ENCODE results near the gene GPHA2.

DNA sequence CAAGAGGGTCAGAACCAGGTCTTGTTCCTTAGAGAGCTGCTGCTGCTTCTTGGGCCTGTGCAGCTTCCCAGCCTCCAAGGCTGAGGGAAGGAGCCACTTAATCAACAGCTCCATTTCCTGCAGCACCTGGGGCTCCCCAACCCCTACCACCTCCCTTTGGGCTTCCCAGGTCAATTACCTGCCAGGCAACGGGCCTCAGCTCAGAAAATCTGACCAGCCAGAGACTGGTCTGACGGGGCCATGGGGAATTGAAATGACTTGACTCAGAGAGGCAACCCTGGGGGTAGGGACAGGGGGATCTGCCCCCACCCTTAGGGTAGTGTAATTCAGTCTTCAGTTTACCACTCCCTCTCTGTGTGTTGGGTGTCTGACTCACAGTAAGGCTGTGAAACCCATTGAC, 41.0 kb upstream of the GPHA2 start:
- TF ChIP-seq POLR2AphosphoS5 (IDR thresholded peaks at IDR 0.05) (no peak), POLR2A (IDR thresholded peaks at IDR 0.05) (no peak)
- TF ChIP-seq, protein P1, sequence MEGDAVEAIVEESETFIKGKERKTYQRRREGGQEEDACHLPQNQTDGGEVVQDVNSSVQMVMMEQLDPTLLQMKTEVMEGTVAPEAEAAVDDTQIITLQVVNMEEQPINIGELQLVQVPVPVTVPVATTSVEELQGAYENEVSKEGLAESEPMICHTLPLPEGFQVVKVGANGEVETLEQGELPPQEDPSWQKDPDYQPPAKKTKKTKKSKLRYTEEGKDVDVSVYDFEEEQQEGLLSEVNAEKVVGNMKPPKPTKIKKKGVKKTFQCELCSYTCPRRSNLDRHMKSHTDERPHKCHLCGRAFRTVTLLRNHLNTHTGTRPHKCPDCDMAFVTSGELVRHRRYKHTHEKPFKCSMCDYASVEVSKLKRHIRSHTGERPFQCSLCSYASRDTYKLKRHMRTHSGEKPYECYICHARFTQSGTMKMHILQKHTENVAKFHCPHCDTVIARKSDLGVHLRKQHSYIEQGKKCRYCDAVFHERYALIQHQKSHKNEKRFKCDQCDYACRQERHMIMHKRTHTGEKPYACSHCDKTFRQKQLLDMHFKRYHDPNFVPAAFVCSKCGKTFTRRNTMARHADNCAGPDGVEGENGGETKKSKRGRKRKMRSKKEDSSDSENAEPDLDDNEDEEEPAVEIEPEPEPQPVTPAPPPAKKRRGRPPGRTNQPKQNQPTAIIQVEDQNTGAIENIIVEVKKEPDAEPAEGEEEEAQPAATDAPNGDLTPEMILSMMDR (IDR thresholded peaks at IDR 0.05 in 8 of 11, conservative IDR thresholded peaks at IDR 0.05 in 3 of 11) = no peak
